ENCODE data around the gene KHDC3L.

GRCh38 chr6:73349311-73349710 lies 13.1 kb upstream of the KHDC3L start:
- TF ChIP-seq CTCF (IDR thresholded peaks at IDR 0.05) (no peak), POLR2A (IDR thresholded peaks at IDR 0.05) (no peak), EP300 (IDR thresholded peaks at IDR 0.05) (no peak), POLR2AphosphoS5 (IDR thresholded peaks at IDR 0.05) (no peak)

Measured in gastroesophageal sphincter (tissue), 3 donors.